NCI-H2107 treated with DMSO at 0.1 percent for 48 hours (cell line): Measurements from ENCODE around the gene ATOX1.
"Not testable (repeated sequence)": the region's sequence is repeated elsewhere in the genome, so short reads cannot be mapped to it uniquely, and the experiment has no call there.

ENCODE experiments used
- DNase-seq: peaks from one replicate; lab custom pipeline; 2025; ENCODE audit not compliant: unreplicated experiment; lab: John Stamatoyannopoulos, UW

The ATOX1 gene, protein sequence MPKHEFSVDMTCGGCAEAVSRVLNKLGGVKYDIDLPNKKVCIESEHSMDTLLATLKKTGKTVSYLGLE

DNA sequence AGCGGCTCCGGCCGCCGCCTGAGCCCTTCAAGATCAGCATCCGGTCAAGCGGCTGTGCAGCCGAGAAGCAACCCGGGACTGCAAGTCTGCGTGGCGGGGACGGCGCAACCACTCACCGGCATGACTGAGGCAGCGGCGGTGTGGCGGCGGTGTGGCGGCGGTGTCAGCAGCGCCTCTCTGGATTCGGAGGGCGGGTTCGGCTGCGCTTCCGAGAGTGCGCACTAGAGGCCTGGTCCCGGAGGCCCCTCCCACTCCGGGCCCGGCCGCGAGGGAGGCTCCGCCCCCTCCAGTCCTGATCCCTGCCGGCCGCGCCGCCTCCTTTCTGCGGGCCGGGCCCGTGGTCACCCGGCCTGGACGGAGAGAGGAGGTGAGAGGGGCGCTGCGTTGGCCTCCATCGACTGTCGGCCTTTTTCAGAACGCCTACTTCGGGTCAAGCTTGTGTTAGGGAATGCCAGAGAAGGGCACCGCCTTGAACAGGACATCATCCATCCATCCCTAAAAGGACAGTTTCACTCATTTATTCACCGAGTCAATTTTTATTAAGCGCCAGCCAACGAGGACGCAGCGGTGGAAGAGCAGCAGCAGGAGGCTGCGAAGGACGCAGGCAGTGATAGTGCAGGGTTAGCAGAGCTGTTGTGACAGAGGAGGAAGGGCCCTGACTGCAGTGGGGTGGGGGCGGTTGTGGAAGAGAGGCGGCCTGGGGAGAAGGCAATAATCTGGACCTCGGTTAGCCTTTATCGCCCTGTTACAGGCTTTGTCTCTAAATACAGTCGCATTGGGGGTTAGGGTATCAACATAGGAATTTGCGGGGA is at the start of gene ATOX1:
Gene ATOX1, minus strand, starts transcription at position 202 of the 812 bp plus-strand sequence. Its CDS starts 80 bp downstream, at position 122.
- no peak for DNase-seq

DNA sequence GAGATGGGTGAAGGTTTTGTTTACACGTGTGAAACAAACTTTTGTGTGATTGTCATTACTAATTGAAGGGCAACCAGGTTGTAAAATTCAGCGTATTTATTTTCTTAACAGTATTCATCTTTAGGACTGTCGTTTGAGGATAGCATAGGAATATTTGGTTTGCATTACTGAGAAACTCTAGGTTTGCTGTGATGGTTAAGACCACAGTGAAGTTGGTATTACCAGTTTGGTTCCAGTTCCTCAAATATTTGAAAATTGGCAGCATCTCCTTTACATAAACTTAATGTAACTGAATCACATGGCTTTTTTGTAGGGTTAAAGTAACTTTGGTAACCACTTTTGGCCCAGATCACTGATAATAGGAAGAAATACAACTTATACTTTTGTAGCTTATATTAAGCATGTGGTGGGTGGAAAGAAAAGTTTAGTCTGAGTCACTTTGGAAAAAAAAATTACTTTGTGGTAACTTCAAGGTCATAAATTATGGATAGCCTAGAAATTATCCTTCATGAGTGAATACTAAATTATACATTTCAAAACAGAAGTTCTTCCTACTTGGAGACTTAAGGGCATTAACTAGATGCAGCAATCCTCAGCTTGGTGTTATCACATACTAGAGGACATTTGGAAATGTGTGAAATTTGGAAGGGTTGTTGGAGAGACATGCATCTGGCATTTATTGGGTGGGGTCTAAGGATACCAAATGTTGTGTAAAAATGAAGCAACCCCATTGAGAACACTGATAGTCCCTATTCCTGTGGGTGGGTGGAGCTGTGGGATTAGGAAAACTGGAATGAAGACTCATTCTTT is 47.2 kb upstream of the ATOX1 start:
- DNase-seq = no peak

DNA sequence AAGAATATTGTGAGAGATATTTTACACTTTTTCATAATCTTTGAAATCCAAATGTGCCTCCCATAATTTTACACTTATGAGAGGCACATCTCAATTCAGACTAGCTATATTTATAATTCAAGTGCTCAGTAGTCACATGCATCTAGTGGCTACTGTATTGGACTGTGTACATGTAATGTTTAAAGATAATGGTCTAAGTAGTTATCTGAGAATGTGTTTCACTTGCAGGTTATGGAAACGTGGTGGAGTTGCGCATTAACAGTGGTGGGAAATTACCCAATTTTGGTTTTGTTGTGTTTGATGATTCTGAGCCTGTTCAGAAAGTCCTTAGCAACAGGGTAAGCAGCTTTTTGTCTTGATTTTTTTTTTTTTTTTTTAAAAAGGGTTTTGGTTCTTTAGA is 42.1 kb upstream of the ATOX1 start:
- no peak for DNase-seq

DNA sequence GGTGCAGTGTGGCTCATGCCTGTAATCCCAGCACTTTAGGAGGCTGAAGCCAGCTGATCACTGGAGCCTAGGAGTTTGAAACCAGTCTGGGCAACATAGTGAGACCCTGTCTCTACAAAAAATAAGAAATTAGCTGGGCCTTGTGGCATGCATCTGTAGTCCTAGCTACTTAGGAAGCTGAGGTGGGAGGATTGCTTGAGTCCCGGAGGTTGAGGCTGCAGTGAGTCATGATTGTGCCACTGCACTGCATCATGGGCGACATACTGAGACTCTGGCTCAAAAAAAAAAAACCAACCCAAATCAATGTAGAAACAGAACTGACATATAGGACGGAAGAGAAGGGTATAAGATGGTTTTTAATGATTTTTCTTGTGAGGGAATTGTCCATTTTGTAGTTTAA is 41.0 kb upstream of the ATOX1 start:
- DNase-seq = no peak

DNA sequence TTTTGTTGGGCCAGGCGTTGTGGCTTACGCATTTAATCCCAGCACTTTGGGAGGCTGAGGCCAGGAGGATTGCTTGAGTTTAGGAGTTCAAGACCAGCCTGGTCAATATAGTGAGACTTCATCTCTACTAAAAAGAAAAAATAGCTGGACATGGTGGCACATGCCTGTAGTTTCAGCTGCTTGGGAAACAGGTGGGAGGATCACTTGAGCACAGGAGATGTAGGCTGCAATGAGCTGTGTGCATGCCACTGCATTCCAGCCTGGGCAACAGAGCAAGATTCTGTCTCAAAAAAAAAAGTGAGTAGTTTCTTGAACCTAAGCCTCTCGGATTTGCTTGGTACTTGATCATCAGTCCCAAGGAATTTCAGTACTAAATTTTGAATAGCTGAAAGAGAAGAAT is 40.2 kb upstream of the ATOX1 start:
- DNase-seq = no peak

DNA sequence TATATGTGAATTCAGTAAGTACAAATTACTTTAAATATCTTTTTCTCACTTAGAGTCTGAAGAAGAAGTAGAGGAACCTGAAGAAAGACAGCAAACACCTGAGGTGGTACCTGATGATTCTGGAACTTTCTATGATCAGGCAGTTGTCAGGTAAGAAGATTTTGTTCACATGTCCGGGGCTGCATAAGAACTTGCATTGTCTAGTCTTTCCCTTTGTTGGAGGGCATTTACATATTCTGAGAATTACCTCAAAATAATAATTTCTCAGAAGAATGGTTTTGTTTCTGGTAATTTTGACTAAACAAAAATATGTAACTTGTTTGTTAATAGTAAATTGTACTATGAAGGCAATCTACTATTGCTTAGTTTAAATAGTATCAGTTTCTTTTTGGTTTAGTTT is 37.0 kb upstream of the ATOX1 start:
- DNase-seq = no peak

DNA sequence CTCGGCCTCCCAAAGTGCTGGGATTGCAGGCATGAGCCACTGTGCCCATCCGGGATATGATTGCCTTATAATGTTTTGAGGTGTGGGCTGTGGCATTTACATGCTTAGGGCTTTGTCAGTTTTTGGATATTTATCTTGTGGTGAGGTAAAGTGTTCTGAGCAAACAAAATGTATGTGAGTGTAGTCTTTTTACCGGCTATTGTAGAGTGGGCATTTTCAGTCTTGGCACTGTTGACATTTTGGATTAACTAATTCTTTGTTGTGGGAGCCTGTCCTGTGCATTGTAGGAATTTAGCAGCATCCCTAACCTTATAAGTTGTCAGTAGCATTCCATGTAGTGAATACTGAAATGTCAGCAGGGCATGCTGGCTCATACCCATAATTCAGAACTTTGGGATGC is 34.9 kb upstream of the ATOX1 start:
- no peak for DNase-seq

DNA sequence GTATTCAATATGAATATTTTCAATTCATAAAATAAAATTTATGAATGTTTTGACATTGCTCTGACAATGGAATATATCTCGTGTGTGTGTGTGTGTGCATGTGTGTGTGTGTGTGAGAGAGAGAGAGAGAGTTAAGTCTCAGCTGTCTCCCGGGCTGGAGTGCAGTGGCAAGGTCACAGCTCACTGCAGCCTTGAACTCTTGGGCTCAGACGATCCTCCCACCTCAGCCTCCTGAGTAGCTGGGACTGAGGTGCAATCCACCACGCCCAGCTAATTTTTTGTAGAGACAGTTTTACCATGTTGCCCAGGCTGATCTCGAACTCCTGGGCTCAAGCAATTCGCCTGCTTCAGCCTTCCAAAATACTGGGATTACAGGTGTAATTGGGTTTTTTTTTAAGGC is 29.4 kb upstream of the ATOX1 start:
- no peak for DNase-seq

DNA sequence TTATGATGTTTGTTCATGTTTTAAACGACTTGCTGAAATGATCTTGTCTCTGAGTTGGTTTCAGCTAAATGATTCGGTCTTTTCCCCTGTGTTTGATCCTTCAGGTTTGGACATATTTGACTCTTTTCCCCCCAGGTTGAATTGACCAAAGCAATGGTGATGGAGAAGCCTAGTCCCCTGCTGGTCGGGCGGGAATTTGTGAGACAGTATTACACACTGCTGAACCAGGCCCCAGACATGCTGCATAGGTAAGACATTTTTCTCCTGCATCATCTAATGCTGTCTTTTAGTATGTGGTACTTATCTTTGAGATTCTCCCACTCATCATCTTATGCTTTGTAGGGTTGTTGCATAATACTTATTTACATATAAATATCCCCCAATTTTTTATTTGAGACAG is 28.0 kb upstream of the ATOX1 start:
- DNase-seq = no peak

DNA sequence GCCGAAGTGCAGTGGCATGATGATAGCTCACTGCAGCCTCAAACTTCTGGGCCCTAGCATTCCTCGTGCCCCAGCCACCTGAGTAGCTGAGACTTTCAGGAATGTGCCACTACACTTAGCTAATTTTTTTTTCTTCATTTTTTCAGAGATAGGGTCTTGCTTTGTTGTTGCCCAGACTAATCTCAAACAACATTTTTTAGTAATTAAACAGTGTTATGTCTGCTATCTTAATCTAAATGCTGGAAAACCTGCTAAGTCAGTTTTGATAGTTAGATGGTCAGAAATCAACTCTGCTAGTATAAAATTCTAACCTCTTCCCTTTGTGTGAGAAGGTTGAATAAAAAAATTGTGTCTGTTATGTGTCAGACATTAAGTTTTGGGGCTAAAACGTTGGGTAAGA is 25.7 kb upstream of the ATOX1 start:
- no peak for DNase-seq

DNA sequence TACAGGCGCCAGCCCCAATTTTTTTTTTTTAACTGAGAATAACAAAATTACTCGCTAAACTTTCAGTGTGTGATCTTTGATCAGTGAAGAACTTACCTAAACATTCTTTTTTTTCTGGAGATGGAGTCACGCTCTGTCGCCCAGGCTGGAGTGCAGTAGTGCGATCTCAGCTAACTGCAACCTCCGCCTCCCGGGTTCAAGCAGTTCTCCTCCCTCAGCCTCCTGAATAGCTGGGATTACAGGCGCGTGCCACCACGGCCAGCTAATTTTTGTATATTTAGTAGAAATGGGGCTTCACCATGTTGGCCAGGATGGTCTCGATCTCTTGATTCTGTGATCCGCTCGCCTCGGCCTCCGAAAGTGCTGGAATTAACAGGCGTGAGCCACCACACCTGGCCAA is 25.2 kb upstream of the ATOX1 start:
- DNase-seq = not testable (repeated sequence)

DNA sequence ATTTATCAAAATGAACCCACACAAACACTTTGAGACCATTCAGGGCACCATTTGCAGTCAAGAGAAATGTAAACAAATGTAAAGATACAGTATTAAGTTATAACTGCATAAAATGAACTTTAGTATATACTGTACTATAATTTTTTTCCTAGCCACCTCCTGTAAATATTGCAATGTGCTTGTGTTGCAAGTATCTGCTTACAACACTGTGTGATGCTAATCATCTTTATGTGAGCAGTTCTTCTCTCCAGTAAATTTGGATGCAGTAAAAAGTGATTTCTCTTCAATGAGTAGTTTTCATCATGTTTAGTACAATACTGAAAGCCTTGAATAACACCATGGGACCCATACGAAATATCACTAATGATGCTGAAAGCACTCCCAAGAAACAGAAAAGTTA is 22.8 kb upstream of the ATOX1 start:
- DNase-seq = no peak

DNA sequence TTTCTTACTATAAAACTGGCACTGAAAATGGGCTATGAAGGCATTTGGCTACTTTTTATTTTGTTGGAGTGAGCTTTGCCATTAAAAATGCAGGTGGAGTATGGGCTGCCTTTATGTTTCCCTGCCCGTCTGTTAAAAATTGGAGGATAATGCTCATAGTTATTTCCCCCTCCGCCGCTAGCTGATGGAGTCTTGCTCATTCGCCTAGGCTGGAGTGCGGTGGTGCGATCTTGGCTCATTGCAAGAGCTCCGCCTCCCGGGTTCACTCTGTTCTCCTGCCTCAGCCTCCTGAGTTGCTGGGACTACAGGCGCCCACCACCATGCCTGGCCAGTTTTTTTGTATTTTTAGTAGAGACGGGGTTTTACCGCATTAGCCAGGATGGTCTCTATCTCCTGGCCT is 21.9 kb upstream of the ATOX1 start:
- DNase-seq = no peak

DNA sequence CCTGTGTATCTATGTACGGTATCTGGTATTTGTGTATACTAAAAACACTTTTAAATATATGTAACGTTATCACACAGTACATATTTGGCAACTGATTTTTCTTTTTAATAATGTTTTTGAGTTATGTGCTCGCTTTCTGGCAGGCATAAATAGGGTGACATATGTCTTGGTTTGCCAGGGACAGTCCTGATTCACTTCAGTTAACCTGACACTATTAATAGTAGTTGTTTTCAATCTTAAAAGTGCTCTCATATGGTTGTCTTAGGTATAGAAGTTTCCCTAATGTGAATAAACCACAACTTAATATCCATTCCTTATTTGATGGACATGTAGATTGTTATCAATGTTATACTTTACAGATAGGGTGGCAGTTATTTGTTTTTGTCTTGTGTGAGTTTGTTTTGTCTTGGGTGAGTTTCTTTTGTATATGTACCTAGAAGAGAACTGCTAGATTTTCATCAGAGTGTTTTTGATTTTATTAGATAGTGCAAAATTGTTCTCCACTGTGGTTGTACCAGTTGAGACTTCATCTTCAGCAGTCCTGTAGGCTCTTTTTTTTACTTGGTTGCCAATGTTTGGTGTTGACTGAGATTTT is 21.2 kb upstream of the ATOX1 start:
- DNase-seq = no peak

DNA sequence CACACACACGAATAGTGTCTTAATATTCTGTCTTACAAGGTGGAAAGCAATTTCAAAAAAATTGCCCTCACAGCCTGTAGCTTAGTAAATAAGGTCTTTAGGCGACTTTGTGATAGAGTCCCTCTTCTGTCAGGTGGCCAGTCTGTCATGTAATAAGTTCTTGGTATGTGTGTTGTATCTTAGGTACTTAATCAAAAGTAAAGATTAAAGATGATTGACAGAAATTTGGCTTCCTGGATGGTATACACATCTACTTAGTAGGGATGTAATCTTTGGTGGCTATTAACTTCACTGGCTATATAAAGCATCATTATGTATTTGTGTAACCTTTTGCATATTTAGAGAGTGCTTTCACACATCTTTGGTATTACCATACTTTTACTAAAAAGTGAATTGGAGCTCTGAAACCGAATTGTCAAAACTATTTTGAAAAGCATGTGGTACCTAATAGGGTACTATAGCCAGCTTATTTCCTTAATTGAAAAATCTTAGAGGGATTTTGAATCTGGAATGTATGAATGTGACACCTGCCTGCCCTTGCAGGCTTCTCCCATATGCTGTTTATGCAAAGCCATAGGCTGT is 16.7 kb upstream of the ATOX1 start:
- no peak for DNase-seq

DNA sequence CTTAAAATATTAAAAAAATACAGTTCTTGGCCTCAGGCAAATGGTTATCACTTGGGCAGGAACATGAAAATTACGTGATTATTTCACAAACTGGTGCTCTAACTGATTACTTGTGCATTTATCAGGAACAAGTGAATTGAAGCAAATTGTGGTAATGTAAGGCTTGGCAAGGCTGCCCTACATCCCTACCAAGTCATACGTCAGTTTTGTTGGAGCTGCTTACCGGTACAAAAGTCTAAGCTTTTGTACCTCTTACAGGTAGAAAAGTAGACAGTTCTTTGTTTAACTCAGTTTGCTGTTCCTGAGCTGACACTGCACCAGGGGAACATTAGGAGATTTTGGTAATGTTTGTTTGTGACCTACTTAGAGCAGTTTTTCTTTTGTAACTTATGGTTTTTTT is 15.5 kb upstream of the ATOX1 start:
- no peak for DNase-seq

DNA sequence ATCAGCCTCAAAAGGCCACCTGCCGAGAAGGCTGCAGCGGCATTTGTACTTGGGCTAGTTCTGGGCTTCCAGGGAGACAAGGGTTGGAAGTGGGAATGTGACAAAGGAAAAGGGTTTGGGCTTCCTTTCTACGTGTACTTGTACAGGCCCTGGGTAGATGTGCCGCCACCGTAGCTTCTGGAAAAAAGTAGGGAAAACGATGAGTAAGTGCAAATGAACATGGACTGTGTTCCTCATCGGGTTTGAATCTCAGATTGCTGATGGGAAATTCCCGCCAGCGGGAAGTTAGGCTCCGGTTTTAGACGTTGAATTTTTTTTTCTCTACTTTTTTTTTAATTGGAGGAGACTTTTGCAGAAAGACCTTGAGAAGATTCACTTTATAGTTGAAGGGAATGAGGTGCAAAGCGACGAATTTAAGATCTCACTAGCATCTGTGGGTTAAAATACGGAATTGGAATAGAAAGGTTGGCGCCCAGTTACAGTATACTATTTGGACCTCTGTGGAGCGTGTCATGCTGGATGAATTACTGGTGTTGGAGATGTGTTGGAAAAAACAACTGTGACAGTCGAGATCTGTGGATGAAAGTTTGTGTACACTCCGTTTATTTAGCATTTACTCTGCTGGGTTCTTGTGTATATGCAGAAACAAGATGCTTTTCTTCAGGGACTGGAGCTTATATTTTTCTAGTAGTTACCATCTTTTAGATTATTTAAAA is 14.6 kb upstream of the ATOX1 start:
- no peak for DNase-seq

DNA sequence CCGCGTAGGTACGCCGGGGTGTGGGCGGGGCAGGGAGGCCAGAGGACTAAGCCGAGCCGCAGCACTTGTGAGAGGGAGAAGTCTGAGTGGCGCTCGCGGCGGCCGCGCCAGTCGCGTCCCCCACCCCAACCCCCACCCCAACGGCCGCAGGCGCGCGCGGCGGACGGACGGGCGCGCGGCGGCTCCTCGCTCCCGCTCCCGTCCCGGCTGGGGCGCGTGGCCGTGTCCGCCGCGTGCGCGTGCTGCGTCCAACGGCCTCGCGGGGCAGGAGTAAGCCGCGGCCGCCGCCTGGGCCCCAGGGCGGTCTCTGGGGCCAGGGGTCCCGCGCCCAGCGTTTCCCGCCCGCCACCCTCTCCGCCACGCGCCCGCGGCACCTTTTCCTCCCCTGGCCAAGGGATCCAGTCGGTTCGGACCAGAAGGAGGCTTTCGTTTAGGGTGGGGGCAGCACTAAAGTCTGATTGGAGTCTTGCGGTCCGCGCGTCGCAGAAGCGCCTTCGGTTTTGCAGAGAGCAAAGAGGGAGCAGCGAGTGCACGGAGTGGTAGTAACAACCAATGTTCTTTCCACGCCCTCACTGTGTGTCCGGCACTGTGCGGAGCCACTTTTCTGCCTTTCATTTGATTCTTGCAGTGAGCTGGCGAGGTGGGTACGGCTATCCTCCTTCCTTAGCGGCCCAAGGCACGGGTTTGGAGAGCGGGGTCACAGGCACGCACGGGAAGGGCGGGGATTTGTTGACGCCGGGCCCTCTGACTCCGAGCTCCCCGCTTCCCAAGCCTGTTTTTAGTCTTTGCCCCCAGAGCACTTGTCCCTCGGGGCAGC is 13.8 kb upstream of the ATOX1 start:
- DNase-seq = no peak

DNA sequence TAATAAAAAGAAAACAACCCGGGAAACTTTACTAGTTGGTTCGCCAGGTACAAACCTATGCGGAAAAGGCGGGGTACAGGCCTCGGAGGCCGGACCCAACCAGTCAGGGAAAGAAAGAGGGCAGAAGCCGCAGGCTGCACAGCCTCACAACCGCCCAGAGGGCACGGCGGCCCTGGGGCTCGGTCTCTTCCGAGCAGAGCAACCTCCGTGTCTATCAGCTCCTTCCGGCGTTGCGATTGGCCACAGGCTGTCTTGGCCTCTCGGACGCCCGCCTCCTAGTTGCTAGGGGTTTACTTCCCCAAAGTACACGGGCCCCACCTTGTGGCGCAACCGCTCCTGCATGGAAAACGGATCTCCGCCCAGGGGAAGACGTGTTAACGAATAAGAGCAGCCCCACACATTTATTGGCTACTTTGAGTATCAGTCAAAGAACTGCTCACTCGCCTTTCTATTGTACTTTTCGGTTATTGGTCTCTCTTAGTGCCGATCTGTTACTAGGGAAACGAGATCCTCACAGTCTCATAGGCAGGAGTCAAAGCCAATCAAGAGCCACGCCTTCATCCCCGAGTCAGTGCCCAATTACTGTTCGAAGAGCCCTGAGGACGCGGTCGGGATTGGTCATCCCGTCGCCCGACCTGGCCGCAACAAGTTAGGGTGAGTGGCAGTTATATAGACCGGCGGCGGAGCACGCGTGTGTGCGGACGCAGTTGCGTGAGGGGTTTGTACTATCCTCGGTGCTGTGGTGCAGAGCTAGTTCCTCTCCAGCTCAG is 13.0 kb upstream of the ATOX1 start, which contains the start of gene G3BP1:
Gene G3BP1, plus strand, starts transcription at position 696 of the 770 bp plus-strand sequence. CDS start 14,667 bp downstream, outside the sequence.
- peak; percentile 99 for DNase-seq
